NCI-H146 treated with DMSO at 0.1 percent for 48 hours (cell line): ENCODE results near the gene CISTR.
"Not testable (repeated sequence)": the region's sequence is repeated elsewhere in the genome, so short reads cannot be mapped to it uniquely, and the experiment has no call there.

ENCODE experiments used
- DNase-seq: peaks from one replicate; lab custom pipeline; 2025; ENCODE audit not compliant: unreplicated experiment; lab: John Stamatoyannopoulos, UW

The CISTR gene

DNA sequence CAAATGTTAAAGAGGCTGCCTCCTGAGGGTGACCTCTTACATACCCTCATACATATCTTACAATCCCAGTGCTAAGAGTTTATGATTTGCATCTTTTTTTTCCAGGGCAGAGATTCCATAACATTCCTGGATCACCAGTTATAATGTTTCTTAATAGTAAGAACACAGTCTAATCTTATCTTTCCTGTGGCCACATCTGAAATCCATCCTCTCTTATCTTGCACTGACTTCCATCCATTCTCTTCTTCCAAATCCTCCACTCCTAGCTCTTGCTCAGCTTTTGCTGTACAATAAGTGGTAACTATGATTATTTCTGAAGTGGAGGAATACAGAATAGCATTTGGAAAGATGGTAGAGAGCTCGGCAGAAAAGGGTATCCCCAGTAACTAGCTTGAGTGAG is 30.8 kb downstream of the CISTR start:
- no peak for DNase-seq

DNA sequence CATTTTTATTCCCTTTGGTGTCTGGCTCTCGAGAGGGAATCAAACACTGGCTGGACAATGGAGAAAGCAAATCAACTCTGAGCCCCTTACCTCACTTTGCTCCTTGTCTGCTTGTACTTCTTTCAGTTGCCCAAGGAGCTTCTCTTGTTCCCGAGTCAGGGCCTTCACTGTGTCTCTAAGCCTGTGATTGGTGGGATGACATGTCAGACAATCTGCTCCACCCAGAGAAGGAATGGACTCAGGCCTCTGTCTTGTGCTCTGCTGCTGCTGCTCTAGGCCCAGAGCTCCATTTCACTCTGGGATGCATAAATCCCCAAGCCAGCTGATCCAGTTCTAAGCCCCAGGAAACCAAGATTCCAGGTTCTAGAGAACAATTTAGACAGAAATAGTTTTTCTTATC is 32.1 kb downstream of the CISTR start:
- DNase-seq, result no peak

GRCh38 chr12:53718567-53718966 is 33.2 kb downstream of the CISTR start:
- not testable (repeated sequence) for DNase-seq

GRCh38 chr12:53717319-53717718 is 34.5 kb downstream of the CISTR start:
- no peak for DNase-seq

- DNase-seq, result no peak
Observed at GRCh38 chr12:53714004-53714403, 37.8 kb downstream of the CISTR start.

- DNase-seq, result no peak
Observed at GRCh38 chr12:53713516-53713915, 38.3 kb downstream of the CISTR start.

- no peak for DNase-seq
Observed at GRCh38 chr12:53712059-53712643, 39.6 kb downstream of the CISTR start.

DNA sequence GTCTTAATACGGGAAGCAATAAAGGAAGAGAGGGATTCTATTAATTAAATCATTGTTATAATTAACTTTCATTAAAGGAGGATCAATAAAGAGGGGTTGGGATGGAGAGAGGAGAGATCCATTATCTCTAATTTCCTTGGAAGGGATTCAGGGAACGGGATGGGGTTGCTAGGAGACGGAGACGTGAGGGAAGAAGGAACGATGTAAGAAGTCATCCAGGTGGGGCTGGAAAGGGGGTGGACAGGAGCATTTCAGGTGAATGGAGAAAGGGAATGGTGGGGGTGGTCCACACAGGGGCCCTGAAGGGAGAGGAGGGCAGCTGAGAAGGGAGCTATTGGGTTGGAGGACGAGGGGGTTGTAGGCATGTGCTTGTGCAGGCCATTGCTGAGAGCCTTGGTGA is 41.7 kb downstream of the CISTR start:
- DNase-seq, result no peak

- no peak for DNase-seq
Observed at GRCh38 chr12:53709671-53710070, 42.1 kb downstream of the CISTR start.

DNA sequence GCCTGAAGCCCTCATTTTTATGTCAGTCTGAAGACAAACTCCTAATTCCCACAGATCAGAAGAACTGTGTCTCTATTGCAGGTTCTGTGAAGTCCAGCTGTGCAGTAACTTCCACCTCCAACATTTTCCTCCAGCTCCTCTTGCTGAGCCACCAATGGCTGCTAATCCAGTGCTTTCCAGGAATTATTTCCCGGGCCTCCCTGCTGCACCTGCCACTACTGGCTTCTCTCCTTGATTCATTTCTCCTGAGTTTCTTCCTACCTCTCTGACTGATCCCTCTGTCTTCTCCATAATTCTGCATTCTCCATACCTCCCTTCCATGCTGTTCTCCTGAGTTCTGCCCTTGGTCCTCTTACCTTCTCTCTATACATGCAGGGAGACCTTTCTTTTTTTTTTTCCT is 45.7 kb downstream of the CISTR start:
- DNase-seq, result no peak

GRCh38 chr12:53703756-53704155 is 48.0 kb downstream of the CISTR start:
- no peak for DNase-seq

DNA sequence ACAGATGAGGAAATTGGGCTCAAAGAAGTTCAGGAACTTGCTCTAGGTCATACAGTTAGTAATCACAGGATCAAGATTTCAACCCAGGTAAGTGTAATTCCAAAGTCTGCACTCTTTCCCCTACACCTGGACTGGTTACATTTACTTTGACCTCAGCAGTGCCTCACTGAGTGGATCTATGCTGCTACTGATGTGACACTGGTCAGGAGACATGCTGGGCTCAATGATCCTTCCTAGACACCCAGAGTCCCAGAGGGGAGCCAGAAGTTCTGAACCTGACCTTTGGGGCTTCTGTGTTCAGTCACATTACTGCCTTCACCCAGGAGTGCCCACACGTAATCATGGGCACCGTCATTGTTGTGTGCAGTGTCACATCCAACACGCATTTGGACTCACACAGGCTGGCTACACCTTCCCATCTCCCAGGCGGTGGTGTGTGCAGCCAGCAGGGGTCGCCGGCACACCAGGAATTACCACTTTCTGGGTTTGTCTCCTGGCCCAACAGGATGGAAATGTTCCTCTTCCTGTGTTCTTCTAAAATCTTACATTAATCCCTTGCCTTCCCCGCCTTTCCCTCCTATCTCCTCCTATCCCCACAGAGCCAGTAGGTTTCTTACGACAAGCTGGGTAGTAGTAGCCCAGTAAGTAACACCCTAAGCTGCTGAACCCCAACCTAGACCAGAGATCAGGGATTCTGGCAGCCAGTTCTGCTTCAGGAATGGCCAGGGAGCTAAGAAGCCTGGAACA is 50.1 kb downstream of the CISTR start:
- peak; percentile 26 for DNase-seq

DNA sequence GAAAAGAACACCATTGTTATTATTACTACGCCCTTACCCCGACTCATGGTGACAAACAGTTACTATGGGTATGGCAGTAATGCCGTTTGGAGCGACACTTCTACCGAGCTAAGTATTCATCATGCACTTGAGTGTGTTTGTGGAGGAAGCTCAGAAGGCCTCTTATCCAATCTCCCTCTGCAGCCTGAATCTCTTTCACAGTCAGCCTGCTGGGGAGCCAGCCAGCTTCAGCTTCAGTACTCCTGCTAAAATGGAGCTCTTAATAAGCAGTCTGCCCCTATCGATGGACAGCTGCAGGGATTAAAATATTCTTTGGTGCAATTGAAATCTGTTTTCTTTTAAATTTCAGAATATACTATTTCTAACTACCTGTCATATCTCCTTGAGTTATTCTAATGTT is 51.2 kb downstream of the CISTR start:
- no peak for DNase-seq

DNA sequence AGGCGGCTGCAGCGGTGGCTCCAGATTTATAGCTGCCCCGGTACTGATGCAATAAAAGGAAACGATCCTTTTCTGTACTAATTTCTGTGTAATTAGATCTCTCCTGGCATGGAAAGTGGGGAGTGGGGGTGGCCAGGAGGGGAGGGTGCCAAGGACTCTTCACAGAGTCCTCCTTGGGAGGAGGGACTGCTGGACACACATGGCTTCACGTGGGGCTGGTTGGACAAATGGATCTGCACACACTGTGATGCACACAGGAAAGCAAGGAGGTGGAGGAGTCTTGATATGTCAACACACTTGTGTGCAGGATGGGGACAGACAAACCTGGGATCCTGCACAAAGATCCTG is 52.1 kb downstream of the CISTR start:
- no peak for DNase-seq

- no peak for DNase-seq
Observed at GRCh38 chr12:53698948-53699677, 52.7 kb downstream of the CISTR start.

GRCh38 chr12:53696655-53697331 is 55.0 kb downstream of the CISTR start:
- DNase-seq, result no peak
